ENCODE measurements around the gene STEAP1B.
"Not testable (repeated sequence)": the region's sequence is repeated elsewhere in the genome, so short reads cannot be mapped to it uniquely, and the experiment has no call there.

STEAP1B gene

DNA sequence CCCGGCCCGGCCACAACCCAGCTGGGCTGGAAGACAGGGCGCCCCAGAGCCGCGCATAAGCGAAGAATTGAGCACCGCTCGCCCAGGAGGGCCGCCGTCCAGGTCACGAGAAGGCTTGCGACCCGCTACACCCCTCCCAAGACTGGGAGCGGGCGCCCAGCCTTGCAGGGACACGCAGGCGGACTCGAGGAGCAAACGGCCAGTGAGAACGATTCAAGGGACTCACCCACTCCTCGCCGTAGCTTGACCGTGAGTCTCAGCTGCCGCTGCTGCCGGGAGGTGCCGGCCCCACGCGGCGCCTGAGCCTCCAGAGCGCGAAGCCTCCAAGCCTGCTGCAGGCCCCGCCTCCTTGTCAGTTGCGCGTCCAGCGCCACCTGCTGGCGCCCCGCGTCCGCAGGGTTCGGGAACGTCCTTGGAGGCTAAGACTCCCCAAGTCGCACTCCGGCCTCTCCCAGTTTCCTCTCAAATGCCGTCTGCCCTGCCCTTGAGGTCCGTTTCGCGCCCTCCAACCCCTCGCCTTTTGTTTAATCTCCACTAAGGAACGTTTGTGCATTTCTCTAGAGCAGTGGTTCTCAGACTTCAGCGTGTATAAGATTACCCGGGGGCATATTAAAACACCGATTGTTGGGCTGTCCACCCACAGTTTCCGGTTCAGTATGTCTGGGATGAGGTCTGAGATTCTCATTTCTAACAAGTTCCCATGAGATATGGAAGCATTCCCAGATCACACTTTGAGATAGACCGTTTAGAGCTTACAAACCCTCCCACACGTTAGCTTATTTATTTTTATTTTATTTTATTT, at the start of gene STEAP1B:
TSS of gene STEAP1B (minus strand) at position 301 of the 802 bp plus-strand sequence. CDS start 5,333 bp downstream, outside the sequence.
- in situ Hi-C loops (cut with HindIII; ENCODE audit: low sequenced_read_pairs): not testable (repeated sequence)

DNA sequence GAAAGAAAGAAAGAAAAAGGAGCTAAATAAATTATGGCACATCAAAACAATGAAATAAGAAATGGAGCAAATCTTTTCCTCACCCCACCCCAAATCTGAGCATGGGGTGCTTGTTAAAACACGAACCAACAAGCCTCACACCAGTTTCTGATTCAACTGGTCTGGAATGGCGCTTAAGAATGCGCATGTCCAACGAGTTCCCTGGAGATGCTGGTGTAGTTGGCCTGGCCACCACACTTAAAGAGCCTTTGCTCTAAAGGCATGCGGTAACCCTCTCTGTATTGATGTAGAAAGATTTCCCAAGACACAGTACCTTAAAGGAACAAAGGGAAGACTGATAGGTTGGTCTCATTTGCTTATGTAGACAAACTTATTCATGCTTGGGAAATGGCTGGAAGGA, 49.1 kb upstream of the STEAP1B start:
- in situ Hi-C loops (cut with HindIII; ENCODE audit: low sequenced_read_pairs): no loop called here

GRCh38 chr7:22548313-22548712, 48.3 kb upstream of the STEAP1B start:
- in situ Hi-C loops (cut with HindIII; ENCODE audit: low sequenced_read_pairs): no loop called here

GRCh38 chr7:22546769-22547168, 46.8 kb upstream of the STEAP1B start:
- in situ Hi-C loops (cut with HindIII; ENCODE audit: low sequenced_read_pairs): no loop called here

GRCh38 chr7:22545529-22545928, 45.5 kb upstream of the STEAP1B start:
- in situ Hi-C loops (cut with HindIII; ENCODE audit: low sequenced_read_pairs): no loop called here

- in situ Hi-C loops (cut with HindIII; ENCODE audit: low sequenced_read_pairs): no loop called here
Observed at GRCh38 chr7:22544245-22544644, 44.3 kb upstream of the STEAP1B start.

DNA sequence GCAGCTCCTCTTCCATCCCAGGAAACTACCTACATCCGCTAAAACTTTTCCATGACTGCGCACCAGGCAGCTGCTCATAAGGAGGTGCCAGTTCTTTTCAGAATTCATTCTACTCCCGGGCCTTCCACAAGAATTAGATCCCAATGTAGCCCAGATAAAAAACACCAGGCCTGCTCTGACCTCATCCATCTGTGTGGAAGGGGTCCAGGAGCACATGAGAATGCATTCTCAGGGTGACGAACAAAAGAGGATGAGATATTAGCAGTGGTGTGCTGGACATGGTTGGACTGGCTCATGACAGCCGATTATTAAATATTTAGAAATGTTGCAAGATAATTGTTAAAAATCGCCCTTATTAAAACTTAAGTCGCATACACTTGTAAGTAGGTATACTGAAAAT, 43.2 kb upstream of the STEAP1B start:
- in situ Hi-C loops (cut with HindIII; ENCODE audit: low sequenced_read_pairs): no loop called here

DNA sequence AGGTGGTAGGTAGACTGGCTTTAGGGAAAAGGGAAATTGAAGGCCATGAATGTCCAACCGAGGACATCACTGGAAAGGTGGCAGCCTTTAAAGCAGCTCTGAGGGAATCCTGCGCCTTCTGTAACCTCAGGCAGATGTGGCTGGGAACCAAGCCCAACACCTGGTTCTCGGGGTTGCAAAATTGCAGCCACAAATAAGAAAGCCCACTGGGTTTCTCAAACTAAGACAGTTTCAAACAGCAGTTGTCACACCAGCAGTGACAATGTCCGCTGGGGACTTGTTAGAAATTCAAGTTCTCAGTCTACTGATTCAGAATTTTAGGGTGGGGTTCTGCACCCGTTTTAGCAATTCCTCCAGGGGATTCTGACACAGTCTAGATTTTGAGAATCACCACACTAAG, 42.7 kb upstream of the STEAP1B start:
- in situ Hi-C loops (cut with HindIII; ENCODE audit: low sequenced_read_pairs): no loop called here

DNA sequence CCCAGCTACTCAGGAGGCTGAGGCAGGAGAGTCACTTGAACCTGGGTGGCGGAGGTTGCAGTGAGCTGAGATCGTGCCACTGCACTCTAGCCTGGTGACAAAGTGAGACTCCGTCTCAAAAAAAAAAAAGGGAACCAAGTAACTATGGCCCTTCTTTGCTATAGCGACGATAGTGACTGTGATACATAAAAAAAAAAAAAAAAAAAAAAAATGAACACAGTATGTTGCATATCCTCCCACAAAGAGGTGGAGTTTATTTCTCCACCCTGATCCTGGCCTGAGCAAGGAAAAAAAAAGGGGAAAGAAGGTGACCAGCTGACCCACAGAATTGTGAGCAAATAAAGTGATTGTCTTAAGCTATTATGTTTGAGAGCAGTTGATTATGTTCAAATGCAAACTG, 42.3 kb upstream of the STEAP1B start:
- in situ Hi-C loops (cut with HindIII; ENCODE audit: low sequenced_read_pairs): no loop called here

GRCh38 chr7:22541789-22542188, 41.8 kb upstream of the STEAP1B start:
- in situ Hi-C loops (cut with HindIII; ENCODE audit: low sequenced_read_pairs): no loop called here

GRCh38 chr7:22528537-22528936, 28.5 kb upstream of the STEAP1B start:
- in situ Hi-C loops (cut with HindIII; ENCODE audit: low sequenced_read_pairs): not testable (repeated sequence)

DNA sequence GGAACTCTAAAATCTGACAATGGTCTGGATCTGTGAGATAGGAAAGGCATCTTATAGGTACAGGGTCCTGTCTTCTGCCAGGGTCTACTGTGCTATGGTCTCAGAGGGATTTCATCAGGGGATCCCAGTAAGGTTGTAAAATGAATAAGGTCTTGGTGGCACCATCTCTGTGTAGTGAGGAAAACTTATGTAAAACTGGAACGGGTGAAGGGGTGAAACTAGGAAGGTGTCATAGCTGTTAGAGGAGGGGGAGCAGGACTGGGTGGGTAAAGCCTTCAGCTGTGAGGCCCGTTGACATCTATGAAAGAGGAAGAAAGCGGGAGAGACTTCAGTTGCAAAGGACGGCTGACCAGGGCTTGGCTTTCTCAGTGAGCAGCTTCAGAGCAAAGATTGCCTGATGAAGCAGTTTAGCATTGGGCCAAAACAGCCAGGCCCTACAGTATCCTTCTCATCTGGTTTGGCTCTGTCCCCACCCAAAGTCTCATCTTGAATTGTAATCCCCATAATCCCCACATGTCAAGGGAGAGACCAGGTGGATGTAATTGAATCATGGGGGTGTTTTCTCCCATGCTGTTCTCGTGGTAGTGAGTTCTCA, 24.5 kb upstream of the STEAP1B start:
- in situ Hi-C loops (cut with HindIII; ENCODE audit: low sequenced_read_pairs): not testable (repeated sequence)

DNA sequence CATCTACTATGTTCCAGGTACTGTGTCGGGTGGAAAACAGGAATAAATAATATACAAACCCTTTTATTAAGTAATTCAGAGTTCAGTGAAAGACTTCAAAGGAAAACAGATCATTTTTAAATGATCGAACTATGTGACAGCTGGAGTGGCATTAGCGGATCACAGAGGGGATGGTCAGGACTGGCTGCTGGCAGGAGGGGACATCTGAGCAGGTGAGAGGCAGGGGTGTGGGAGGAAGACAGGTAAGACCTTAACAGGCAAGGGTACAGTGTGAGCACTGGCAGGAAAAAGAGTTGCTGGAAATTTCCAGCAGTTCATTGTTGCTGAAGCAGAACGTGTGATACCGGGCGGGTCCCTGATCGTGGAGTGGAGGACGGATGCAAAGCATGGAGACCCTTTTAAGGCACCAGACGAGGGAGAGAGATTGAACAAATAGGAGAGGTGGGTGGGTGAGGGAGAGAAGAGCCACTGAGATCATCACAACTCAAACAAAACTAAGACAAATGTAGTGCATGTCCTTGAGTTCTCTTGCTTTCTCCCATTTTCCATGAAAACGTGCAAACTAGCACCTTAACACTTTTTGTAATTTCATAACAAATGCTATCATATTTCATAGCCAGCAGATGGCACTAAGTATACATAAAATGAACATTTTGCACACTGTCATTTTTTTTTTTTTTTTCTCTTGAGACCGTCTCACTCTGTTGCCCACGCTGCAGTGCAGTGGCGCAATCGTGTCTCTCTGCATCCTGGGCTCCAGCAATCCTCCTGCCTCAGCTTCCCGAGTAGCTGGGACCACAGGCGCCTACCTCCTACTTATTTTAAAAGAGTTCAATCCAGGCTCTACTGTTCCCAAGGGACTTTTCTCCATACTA, 23.7 kb upstream of the STEAP1B start:
- in situ Hi-C loops (cut with HindIII; ENCODE audit: low sequenced_read_pairs): not testable (repeated sequence)

DNA sequence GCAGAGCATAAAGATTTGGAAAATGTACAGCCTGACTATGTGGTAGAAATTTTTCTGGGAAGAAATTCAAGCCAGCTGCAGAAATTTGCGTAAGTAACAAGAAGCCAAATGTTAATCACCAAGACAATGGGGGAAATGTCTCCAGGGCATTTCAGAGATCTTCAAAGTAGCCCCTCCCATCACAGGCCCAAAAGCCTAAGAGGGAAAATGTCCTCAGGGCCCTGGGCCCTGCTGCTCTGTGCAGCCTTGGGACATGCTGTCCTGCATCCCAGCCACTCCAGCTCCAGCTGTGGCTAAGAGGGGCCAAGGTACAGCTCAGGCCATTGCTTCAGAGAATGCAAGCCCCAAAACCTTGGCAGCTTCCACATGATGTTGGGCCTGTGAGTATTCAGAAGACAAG, 19.6 kb upstream of the STEAP1B start:
- in situ Hi-C loops (cut with HindIII; ENCODE audit: low sequenced_read_pairs): not testable (repeated sequence)

DNA sequence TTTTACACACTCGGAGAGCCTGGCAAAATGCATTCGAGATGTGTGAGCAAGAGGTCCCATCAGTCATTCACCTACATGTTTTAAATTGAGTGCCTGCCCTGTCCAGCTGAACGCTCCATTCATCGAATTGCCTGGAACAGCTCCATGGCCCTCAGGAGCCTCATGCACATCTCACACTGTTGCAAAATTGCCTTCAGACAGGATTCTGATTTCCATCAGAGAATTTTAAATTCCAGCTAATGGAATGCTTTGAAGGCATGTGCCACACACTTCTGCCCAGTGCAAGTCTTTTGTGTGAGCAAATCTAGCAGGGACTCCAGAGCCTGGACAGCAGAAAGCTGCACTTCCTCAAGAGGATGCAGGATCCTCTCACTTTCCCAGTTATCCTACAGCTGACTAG, 17.0 kb upstream of the STEAP1B start:
- in situ Hi-C loops (cut with HindIII; ENCODE audit: low sequenced_read_pairs): not testable (repeated sequence)

- in situ Hi-C loops (cut with HindIII; ENCODE audit: low sequenced_read_pairs): not testable (repeated sequence)
Observed at GRCh38 chr7:22514963-22515362, 15.0 kb upstream of the STEAP1B start.

DNA sequence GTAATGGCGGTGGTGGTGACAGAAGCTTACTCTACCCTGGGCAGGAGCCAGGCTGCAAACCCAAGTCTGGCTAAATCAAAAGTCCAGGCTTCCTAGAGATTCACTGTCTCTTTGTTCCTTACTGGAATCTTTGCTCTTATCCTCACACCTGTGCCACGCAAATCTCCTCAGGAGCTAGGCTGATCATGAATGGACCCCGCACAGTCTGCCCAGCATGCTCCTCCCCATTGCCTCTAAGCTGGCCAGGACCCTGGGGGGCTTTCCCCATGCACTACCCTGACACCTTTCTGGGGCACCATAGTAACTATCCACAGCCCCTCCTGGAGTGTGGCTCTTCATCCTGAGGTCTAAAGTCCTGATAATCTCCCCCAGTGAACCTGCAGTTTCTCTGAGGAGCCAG, 7.3 kb upstream of the STEAP1B start:
- in situ Hi-C loops (cut with HindIII; ENCODE audit: low sequenced_read_pairs): not testable (repeated sequence)

- in situ Hi-C loops (cut with HindIII; ENCODE audit: low sequenced_read_pairs): not testable (repeated sequence)
Observed at GRCh38 chr7:22506316-22507020, 6.5 kb upstream of the STEAP1B start.

DNA sequence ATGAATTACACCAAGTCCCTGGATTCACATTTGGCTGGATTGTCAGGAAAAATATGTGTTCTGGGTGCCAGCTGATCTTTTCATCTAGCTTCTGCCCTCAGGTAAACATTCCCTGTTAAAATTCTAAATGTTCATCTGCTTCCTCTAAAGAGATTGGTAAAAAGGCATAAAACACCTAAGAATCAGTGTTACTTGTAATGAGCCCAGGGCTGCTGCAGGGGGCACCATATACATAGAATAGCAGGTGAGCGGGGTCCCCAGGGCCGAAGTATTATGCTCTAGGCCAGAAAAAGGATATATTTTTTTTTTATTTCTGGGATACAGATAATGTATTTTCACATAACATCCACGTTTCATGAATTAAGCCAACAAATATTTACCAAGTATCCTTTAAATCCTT, 4.5 kb upstream of the STEAP1B start:
- in situ Hi-C loops (cut with HindIII; ENCODE audit: low sequenced_read_pairs): not testable (repeated sequence)

GRCh38 chr7:22502104-22502503, 2.1 kb upstream of the STEAP1B start:
- in situ Hi-C loops (cut with HindIII; ENCODE audit: low sequenced_read_pairs): not testable (repeated sequence)

DNA sequence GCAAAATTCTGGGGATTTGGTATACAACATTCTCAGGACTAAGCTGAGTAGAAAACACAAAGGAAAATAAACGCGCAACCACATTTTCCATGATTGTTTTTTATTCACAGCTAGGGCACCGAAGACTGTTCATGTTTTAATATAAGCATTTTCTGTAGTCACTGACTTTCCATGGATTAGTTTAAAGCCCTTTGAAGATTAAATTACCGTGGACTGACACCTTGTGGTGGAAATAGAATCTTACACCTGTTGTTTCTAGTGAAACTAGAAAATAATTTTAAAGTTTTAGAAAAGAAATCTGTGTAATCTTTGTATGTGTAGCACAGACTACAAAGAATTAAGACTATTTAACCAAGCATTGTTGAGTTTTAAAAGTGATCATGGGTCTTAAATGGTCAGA, 1.3 kb upstream of the STEAP1B start:
- in situ Hi-C loops (cut with HindIII; ENCODE audit: low sequenced_read_pairs): not testable (repeated sequence)

Data from endothelial cell of hepatic sinusoid (primary cell).